Stimulated activated CD4-positive, alpha-beta T cell treated with anti-CD3 and anti-CD28 coated beads, Interleukin-2, amount 100 ng/mL, for 48 hours (primary cell): ENCODE results near the gene CCDC174.
"Not testable (repeated sequence)": the region's sequence is repeated elsewhere in the genome, so short reads cannot be mapped to it uniquely, and the experiment has no call there.

Source experiments
- DNase-seq, 2 donors: peaks; one replicate each; pipeline ENCODE4 v3.0.0-alpha.2; 2020

Gene CCDC174

DNA sequence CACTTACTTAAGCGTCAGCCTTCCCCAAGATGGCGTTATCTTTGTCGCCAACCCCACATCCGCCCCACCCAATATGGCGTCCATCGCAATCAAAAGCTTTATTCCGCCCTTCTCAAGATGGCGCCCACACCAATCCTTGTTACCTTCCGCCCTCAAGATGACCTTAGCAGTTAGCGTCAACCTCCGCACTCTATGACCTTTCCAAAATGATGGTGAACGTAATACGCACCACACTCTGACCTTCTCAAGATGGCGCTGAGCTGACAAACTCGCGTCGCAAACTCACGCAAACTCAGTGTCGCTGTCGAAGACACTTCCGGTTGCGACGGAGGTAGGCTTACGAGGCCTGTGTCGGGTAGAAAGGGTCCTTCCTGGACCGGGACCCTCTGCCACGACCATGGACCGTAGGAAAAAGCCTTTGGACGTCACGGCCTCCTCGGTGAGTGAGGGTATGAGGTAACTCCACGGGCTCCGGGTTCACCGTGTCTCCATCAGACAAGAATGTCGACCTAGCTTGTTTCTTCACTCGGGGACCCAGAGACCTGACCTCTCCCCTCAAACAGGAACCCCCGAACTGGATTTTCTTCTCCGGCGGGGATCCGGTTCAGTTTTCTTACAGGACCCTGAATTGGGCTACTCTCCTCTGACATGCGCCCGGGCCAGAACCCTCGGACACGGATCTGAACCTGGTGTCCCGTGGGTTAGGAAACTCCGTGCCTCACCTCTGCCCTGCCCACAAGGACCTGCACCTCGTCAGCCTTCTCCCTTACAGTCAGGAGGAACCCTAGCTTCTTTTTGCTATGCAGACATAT lies at the start of gene CCDC174:
Gene CCDC174 (plus strand): TSS at position 323 of the 812 bp plus-strand sequence. CDS start 75 bp downstream, at position 398.
- DNase-seq, result peak; percentile 88 to 89

- DNase-seq, result no peak
Measured at GRCh38 chr3:14602006-14602803, 49.4 kb upstream of the CCDC174 start.

GRCh38 chr3:14602804-14603644 lies 48.5 kb upstream of the CCDC174 start:
- DNase-seq, result no peak

DNA sequence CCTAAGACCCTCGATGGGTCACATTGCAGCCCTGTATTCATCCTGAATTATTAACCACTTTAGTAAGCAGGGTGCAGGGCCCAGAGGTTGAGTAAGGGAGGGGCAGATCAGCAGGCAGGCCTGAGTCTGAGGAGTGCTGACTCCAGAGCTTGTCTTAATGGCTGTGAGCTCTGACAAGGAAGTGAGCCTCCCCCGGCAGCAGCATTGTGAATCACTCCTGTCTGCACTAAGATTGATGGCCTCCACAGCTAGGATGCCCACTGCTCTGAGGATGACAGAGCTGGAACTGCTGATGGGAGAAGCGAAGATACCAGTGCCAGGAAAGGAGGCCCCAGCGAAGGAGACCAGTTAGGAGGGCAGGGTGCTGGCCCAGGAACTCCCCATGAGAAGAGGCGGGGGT lies 46.5 kb upstream of the CCDC174 start:
- no peak for DNase-seq

- DNase-seq, result no peak
Measured at GRCh38 chr3:14605744-14606143, 45.8 kb upstream of the CCDC174 start.

DNA sequence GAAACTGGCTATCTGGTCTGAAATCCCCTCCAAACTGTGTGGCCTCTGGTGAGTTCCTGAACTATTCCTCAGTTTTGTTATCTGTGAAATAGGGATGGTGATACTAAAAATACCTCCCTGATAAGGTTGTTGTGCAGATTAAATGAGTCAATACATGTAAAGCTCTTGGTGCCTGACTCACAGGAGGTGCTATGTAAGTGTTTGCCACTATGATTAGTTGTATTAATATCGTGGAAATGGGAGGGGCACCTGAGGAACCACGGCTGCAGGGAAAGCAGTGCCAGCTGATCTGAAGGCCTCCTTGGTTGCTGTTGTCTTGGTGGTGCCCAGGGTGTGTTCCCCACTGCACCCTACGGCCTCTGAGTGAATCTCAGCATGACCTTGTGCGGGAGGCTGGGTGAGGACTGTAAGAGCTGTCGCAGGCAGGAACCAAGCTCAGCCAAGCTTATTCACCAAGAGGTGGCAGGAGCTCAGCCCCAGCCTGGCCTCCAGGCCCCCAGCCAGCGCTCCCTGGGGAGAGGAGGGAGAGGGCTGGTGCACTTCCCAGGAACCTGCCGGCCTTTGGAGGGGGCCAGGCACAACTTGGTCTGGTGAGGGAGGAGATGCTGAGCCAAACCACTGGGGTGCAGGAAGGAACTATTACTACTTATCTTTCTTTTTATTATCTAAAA lies 44.8 kb upstream of the CCDC174 start:
- DNase-seq, result no peak

- no peak for DNase-seq
Measured at GRCh38 chr3:14608298-14608697, 43.3 kb upstream of the CCDC174 start.

GRCh38 chr3:14609058-14609457 lies 42.5 kb upstream of the CCDC174 start:
- DNase-seq, result not testable (repeated sequence)

DNA sequence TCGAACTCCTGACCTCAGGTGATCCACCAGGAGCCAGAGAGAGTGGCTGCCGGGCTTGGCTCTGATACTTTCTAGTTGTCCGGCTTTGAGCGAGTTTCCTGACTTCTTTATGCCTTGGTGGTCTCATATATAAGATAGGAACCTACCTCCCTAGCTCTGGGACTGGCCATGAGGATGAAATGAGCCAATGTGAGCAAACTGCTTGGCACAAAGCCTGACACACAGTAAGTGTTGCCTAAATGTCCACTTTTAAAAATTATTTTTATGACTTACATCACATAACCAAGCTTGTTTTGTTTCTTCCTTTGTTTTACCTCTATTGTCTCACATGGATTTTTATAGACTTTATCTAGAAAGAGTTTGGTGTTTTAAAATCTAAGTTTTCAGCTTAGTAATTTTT lies 42.1 kb upstream of the CCDC174 start:
- DNase-seq, result no peak

DNA sequence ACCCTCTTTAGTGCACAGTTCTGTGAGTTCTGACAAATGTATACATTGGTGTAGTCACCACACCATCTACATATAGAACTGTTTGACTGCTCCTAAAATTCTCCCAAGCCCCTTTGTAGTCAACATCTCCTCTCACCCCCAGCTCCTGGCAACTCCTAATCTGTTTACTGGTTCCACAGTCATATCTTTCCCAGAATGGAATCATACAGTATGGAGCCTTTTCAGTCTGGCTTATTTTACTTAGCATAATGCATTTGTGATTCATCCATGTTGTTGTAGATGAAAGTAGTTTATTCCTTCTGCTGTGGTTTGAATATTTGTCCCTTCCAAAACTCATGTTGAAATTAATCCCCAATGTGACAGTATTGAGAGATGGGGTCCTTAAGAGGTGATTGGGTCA lies 41.6 kb upstream of the CCDC174 start:
- DNase-seq, result no peak

DNA sequence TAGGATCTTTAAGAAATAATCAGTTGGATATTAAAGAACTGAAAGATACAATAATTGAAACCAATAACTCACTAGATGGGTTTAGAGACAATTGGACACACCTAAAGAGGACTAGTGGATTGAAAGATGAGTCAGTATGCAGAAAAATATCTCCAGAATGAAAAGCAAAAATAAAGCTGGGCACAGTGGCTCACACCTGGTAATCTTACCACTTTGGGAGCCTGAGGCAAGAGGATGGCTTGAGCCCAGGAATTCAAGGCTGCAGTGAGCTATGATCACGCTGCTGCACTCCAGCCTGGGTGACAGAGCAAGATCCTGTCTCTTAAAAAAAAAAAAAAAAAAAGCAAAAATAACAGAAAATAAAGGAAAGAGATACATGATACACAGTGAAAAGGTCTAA lies 37.4 kb upstream of the CCDC174 start:
- DNase-seq, result no peak

DNA sequence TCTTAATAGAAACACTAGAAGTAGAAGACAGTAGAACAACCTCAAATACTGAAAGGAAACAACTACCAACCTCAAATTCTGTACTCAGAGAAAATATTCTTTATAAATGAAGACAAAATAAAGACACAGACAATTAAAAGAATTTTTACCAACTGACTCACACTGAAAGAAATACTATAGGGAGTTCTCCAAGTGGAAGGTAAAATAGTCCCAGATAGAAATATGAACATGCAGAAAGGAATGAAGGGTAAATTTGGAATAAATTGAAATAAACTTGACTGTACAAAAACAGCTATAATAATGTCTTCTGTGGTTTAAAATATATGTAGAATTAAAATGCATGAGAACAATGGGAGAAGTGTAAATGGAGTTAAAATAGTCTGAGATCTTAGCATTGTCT lies 36.7 kb upstream of the CCDC174 start:
- no peak for DNase-seq

DNA sequence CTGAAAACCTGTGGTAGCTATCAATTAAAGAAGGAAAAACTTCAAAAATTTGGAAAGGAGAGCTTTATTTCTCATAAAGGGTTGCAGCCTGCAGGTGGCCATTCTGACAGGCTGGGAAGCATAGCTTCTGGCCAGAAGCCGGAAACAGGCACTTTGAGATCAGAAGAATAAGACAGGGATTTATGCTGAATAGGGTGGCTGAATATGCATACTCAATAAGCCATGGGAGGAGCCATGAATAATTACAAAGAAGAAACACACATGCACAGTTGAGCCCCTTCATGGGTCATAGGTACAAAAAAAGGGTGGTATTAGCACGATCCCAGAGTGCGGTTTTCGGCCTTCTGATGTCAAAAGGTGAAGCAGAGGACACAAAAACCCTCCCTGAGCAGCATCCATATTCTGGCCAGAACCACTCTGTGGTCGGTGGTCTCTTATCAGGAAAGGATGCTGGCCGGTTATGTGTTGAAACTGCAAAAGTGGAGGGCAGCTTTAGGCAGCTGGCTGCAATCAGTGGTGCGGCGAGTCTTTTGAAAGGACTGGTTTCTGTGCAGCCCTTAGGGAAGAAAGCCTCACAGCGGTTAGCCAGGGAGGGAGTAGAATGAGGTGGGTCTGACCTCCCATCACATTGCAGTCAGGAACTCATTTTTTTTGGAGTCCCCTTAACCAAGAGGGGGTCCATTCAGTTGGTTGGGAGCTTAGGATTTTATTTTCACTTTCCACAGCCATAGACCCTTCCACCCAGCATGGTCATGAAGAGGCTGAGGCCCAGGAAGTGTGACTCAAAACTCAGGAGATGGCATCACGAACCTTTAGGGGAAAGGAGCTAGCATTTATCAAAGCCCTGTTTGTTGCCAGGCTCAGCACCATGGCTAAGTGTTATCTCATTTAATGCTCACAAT lies 34.7 kb upstream of the CCDC174 start:
- no peak for DNase-seq

DNA sequence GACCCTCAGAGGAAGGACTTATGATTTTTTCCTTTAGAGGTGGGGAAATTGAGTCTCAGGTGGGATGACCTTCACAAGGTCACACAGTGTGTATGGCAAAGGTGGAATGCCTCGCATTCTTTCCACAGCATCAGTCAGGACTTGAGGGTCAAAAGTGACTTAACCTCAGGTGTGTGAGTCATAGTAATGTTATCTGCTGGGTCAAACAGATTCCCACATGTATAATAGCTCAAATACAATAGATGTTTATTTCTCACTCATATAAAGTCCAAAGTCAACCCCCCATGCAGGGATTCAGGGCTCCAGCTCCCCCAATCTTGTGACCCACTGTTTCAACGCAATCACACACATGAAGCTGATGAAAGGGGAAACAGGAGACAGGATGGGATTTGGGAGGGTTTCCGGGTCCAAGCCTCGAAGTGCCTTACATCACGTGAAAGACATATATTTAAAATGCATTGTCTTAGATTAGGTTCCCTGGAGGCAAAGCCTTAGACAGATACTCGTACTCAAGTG lies 34.0 kb upstream of the CCDC174 start:
- no peak for DNase-seq

DNA sequence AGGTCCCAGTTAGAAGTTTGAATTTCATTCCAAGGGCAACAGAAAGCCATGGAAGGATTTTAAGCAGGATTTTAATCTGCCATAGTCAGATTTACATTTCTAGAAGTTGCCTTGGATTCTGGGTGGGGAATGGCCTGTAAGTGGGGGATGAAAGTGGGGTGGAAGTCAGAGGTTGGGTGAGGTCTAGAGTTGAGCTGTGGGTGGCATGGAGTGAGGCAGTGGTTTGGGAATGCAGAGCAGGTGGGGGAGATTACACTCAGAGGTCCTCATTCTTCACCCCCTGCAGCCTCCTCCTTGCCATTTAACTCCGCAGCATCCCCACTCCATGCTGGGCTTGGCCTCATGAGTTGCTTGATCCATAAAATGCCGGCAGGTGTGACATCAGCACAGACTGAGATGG lies 32.0 kb upstream of the CCDC174 start:
- no peak for DNase-seq

- DNase-seq, result no peak
Measured at GRCh38 chr3:14620512-14620911, 31.1 kb upstream of the CCDC174 start.

DNA sequence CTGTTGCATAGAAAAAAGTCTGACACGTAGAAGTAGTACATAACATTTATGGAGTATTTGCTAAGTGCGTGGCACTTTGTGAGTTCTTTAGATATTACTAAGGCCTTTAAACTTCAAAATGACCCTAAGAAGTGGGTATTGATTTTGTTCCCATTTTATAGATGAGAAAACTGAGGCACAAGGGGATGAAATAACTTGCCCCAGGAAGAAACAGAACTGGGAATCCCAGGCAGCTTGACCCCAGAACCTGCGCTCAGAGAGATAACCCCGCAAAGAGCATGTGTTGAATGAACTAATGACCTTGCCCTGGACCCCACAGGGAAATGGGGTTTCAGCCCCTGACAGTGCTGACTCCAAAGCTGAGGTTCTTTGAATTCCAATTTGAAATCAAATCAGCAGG lies 30.5 kb upstream of the CCDC174 start:
- no peak for DNase-seq

DNA sequence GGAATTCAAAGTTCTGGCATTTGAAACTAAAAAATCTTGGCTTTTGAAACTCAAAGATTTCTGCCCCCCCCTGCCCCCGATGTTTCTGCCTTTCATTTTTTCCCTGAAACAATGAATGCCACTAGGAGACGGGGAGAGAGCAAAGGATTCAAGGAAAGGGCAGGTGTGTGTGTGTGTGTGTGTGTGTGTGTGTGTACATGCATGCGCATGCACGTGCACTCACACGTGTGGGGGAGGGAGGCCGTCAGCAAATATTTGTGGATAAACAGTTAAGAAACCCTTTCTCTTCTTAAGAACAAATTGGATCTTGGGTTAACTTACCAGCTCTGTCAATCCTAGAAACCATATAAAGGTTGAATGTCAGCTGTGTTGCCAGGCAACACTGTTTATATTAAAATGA lies 29.2 kb upstream of the CCDC174 start:
- DNase-seq, result no peak

DNA sequence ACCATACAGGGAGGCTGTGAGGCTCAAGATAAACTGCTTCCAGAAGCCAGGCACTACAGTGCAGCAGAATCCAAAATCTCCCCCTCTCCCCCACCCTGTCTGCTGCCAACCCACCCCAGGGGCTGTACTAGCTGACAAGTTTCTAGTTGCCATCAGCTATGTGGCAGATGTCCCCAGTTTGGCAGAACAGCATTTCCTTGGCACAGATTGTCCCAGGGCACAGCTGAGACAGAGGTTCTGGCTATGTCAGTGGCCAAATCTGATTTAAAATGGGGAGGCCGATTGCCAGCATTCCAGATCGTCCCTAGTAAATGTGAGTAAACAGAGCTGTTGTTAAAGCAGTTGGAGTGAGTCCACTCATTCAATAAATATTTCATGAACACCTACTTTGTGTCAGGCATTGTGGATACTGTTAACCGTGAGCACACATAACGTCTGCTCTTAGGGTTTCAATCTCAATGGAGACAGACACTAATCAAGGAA lies 28.0 kb upstream of the CCDC174 start:
- no peak for DNase-seq

- DNase-seq, result no peak
Measured at GRCh38 chr3:14624498-14624897, 27.1 kb upstream of the CCDC174 start.

DNA sequence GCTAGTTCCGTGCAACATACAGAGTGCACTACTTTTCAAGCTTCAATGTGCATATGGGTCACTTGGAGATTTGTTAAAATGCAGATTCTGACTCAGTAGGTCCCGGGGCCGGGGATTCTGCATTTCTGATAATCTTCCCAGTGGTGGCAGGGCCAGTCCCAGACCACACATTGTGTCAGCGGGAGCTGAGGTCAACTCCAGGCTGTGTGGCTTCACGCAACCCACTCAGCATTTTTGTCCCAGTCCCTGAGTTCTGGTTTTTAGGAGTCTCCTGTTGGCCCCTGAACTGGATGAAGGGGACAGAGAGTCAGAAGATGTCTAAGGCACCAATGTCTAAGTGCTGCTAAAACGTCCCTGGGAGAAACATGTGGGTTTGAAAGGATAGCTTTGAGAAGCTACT lies 26.1 kb upstream of the CCDC174 start:
- DNase-seq, result no peak
